MCF 10A (cell line): ENCODE measurements around the gene NID2. TPM values are rescaled to one million over a fixed set of nuclear protein-coding genes. Genes with fewer than 3 reads are reported as not detected.

Source experiments
- BruUV-seq: library from RNA; stranded (reverse); fragments of 400-500 nt; replicated peaks from 2 replicates; lab custom pipeline; 2021; lab: Mats Ljungman, UMichigan
- CTCF ChIA-PET: fragments of 300-600 bp; sonication (Branson Sonifier 250); formaldehyde crosslinking; extraction: SDS; loops from one replicate; lab custom pipeline; 2021; ENCODE audit warnings: antibody characterized with exemption, inconsistent platforms; lab: Yijun Ruan, JAX
- POLR2A ChIA-PET: fragments of 300-600, 350-650 bp; sonication (Branson Sonifier 250); formaldehyde crosslinking; extraction: SDS; loops from one replicate; lab custom pipeline; 2020; ENCODE audit warnings: antibody characterized with exemption, inconsistent platforms; lab: Yijun Ruan, JAX
- DNase-seq: peaks from one replicate; pipeline ENCODE4 v3.0.0-alpha.2; 2018; ENCODE audit not compliant: unreplicated experiment
- H3K27ac Mint-ChIP-seq: one replicate; pipeline ENCODE4 v1.8.0; 2022; ENCODE audit warnings: mild to moderate bottlenecking, low read depth, mixed read lengths; ENCODE audit not compliant: unreplicated experiment
- H3K27me3 Mint-ChIP-seq: one replicate; pipeline ENCODE4 v1.8.0; 2022; ENCODE audit warnings: mixed read lengths; ENCODE audit not compliant: insufficient read depth, unreplicated experiment
- H3K36me3 Mint-ChIP-seq: one replicate; pipeline ENCODE4 v1.8.0; 2022; ENCODE audit warnings: mild to moderate bottlenecking, moderate library complexity, mixed read lengths; ENCODE audit not compliant: insufficient read depth, unreplicated experiment
- H3K4me1 Mint-ChIP-seq: one replicate; pipeline ENCODE4 v1.8.0; 2022; ENCODE audit warnings: mixed read lengths; ENCODE audit not compliant: insufficient read depth, unreplicated experiment
- H3K4me3 Mint-ChIP-seq: one replicate; pipeline ENCODE4 v1.8.0; 2022; ENCODE audit warnings: mild to moderate bottlenecking, moderate library complexity, mixed read lengths; ENCODE audit not compliant: unreplicated experiment
- H3K9me3 Mint-ChIP-seq: one replicate; pipeline ENCODE4 v1.8.0; 2022; ENCODE audit warnings: mixed read lengths; ENCODE audit not compliant: unreplicated experiment
- CTCF ChIP-seq: fragments of 200-600 bp; IDR thresholded peaks from one replicate; pipeline ENCODE4 v1.8.0; 2022; ENCODE audit warnings: antibody characterized with exemption, mild to moderate bottlenecking; ENCODE audit not compliant: unreplicated experiment
- intact Hi-C: fragments of 100-400 bp; cut with micrococcal nuclease; formaldehyde crosslinking; loops from 2 replicates; pipeline ENCODE4 v1.14.1; 2022
- total RNA-seq: library from RNA; stranded (reverse); gene quantifications from 2 replicates; pipeline ENCODE4 v1.2.3, GENCODE V29; 2022

Gene NID2
- total RNA-seq, 1 experiment from 2014 or later = not detected

- H3K9me3 Mint-ChIP-seq = no peaks in the 10 kb centered on the region
- no peak overlapping the region for H3K4me3 Mint-ChIP-seq
- DNase-seq = no peak
- H3K27ac Mint-ChIP-seq = no peak overlapping the region
- intact Hi-C loops = no loop called here
- no peaks in the 10 kb centered on the region for H3K27me3 Mint-ChIP-seq
- no peaks in the 10 kb centered on the region for H3K4me1 Mint-ChIP-seq
- ChIA-PET POLR2A (interaction anchor here (1.1 kb wide), 1 partner anchor 8 kb away, joined by 6 read pairs; no protein-coding TSS in a partner anchor), CTCF (interaction anchor here (0.5 to 0.6 kb wide), 3 partner anchors 40 to 498 kb away, joined by 3 to 4 read pairs (median 3); no protein-coding TSS in a partner anchor)
- no peak for TF ChIP-seq CTCF
- BruUV-seq = no TSS peak
- H3K36me3 Mint-ChIP-seq = no peaks in the 10 kb centered on the region
These were observed 38.0 kb upstream of the NID2 start for GRCh38 chr14:52106840-52107239.

- TF ChIP-seq CTCF = no peak
- H3K4me3 Mint-ChIP-seq = no peak overlapping the region
These were observed 34.6 kb upstream of the NID2 start for GRCh38 chr14:52103416-52103815.

GRCh38 chr14:52095794-52096193, 26.9 kb upstream of the NID2 start:
- Mint-ChIP-seq H3K27me3 (no peaks in the 10 kb centered on the region), H3K27ac (no peak overlapping the region), H3K36me3 (no peaks in the 10 kb centered on the region), H3K4me3 (no peak overlapping the region), H3K4me1 (no peaks in the 10 kb centered on the region), H3K9me3 (peaks cover 7% of the 10 kb centered on the region)
- TF ChIP-seq CTCF = no peak
- no peak for DNase-seq
- ChIA-PET POLR2A (no interaction called here), CTCF (interaction anchor here (0.7 kb wide), 1 partner anchor 603 kb away, joined by 3 read pairs; no protein-coding TSS in a partner anchor)
- no TSS peak for BruUV-seq
- intact Hi-C loops = no loop called here

More at GRCh38 chr14:52103416-52103815, 34.6 kb upstream of the NID2 start:
- H3K27me3 Mint-ChIP-seq = no peaks in the 10 kb centered on the region
- ChIA-PET POLR2A (interaction anchor here (0.6 to 1.2 kb wide), 4 partner anchors 10 to 84 kb away, joined by 3 to 4 read pairs (median 3); no protein-coding TSS in a partner anchor), CTCF (interaction anchor here (0.6 kb wide), 1 partner anchor 23 kb away, joined by 3 read pairs; no protein-coding TSS in a partner anchor)
- H3K4me1 Mint-ChIP-seq = no peaks in the 10 kb centered on the region
- no peaks in the 10 kb centered on the region for H3K9me3 Mint-ChIP-seq
- intact Hi-C loops = no loop called here
- DNase-seq = no peak
- no TSS peak for BruUV-seq
- H3K27ac Mint-ChIP-seq = no peak overlapping the region
- H3K36me3 Mint-ChIP-seq = no peaks in the 10 kb centered on the region

GRCh38 chr14:52095336-52095735, 26.5 kb upstream of the NID2 start:
- ChIA-PET POLR2A (no interaction called here), CTCF (interaction anchor here (0.7 kb wide), 1 partner anchor 603 kb away, joined by 3 read pairs; no protein-coding TSS in a partner anchor)
- intact Hi-C loops = no loop called here
- no peak for DNase-seq
- Mint-ChIP-seq H3K9me3 (peaks cover 7% of the 10 kb centered on the region), H3K27ac (no peak overlapping the region), H3K4me3 (no peak overlapping the region), H3K4me1 (no peaks in the 10 kb centered on the region), H3K36me3 (no peaks in the 10 kb centered on the region), H3K27me3 (no peaks in the 10 kb centered on the region)
- TF ChIP-seq CTCF = no peak
- no TSS peak for BruUV-seq
